Upper lobe of right lung (tissue), 1 donor: ENCODE results near the gene SEMA6A. TPM values are rescaled to one million over a fixed set of nuclear protein-coding genes. Genes with fewer than 3 reads are reported as not detected.
"Not testable (repeated sequence)": the region's sequence is repeated elsewhere in the genome, so short reads cannot be mapped to it uniquely, and the experiment has no call there.

Experiments used
- ATAC-seq: fragments of 200-7000 bp; cut with Tn5 transposase; one replicate; pipeline ENCODE4 v1.9.1; 2020; ENCODE audit warnings: mild to moderate bottlenecking, moderate library complexity
- DNase-seq: peaks from one replicate; pipeline ENCODE4 v3.0.0-alpha.2; 2020
- H3K27ac ChIP-seq: fragments of 200-600 bp; one replicate; pipeline ENCODE4 v1.8.0; 2022
- H3K27me3 ChIP-seq: fragments of 200-600 bp; one replicate; pipeline ENCODE4 v1.8.0; 2022; ENCODE audit warnings: mild to moderate bottlenecking
- H3K36me3 ChIP-seq: fragments of 200-600 bp; one replicate; pipeline ENCODE4 v1.8.0; 2022
- H3K4me1 ChIP-seq: fragments of 200-600 bp; one replicate; pipeline ENCODE4 v1.8.0; 2022
- H3K4me3 ChIP-seq: fragments of 200-600 bp; one replicate; pipeline ENCODE4 v1.8.0; 2022; ENCODE audit warnings: mild to moderate bottlenecking
- H3K9me3 ChIP-seq: fragments of 200-600 bp; one replicate; pipeline ENCODE4 v1.8.0; 2022
- intact Hi-C: fragments of 100-400 bp; cut with DNase I; formaldehyde crosslinking; loops from one replicate; pipeline ENCODE4 v1.11.0; 2022
- total RNA-seq: library from RNA; stranded (reverse); fragmentation: NEBNext Ultra II Directional; extraction: Animal tissue kit (Norgen Biotek cat#: 25700); gene quantifications from one replicate; pipeline ENCODE4 v1.2.1, GENCODE V29; 2021
- TF ChIP-seq, protein P1 (sequence below): fragments of 200-600 bp; IDR thresholded peaks from one replicate; pipeline ENCODE4 v1.8.0; 2022; ENCODE audit warnings: antibody characterized with exemption
- donor health status: DM: no; HTN: yes; CAD: no; lungs with severe emphysema.

Gene SEMA6A
- total RNA-seq, 1 donor from 2014 or later, result 33.3 TPM

DNA sequence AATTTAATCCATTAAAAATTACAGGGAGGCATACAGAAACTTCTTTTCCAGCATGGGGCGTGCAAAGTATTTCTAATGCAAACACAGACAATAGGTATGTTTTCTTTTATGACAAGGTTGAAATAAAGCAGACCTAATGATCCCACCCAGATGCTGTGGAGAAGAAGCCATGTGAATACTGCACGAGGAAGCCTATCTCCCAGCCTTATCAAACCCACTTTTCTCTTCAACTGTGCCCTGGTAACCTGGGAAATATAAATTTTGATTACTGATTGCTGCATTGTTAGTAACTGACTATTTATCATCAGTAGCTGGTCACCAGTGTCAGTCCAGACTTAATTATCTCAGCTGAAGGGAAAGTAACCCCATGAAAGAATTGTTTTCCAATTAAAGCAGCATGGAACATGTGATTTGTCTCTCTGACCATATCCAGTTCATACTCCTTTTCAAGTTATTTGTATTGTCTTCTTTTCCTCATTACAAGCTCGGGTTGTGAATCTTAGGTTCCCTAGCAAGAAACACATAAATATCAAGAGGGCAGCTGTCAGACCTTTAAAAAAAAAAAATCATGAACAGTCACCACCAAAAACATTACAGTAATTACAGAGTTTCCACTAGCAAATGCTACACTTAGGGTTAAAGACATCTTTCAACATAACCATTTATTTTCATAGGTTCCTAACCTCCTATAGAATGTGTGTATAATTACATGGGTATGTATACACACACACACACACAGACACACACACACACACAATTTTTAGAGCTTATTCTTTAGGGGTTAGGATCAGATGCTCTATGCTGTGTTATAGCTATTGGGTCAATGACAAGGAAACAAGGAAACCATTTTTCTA is 50.3 kb downstream of the SEMA6A start:
- H3K27me3 ChIP-seq, result no peaks in the 10 kb centered on the region
- H3K4me3 ChIP-seq, result no peak overlapping the region
- H3K27ac ChIP-seq, result no peak overlapping the region
- DNase-seq, result no peak
- TF ChIP-seq, protein P1, sequence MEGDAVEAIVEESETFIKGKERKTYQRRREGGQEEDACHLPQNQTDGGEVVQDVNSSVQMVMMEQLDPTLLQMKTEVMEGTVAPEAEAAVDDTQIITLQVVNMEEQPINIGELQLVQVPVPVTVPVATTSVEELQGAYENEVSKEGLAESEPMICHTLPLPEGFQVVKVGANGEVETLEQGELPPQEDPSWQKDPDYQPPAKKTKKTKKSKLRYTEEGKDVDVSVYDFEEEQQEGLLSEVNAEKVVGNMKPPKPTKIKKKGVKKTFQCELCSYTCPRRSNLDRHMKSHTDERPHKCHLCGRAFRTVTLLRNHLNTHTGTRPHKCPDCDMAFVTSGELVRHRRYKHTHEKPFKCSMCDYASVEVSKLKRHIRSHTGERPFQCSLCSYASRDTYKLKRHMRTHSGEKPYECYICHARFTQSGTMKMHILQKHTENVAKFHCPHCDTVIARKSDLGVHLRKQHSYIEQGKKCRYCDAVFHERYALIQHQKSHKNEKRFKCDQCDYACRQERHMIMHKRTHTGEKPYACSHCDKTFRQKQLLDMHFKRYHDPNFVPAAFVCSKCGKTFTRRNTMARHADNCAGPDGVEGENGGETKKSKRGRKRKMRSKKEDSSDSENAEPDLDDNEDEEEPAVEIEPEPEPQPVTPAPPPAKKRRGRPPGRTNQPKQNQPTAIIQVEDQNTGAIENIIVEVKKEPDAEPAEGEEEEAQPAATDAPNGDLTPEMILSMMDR, result no peak
- H3K36me3 ChIP-seq, result no peaks in the 10 kb centered on the region
- intact Hi-C loops, result no loop called here
- H3K9me3 ChIP-seq, result no peaks in the 10 kb centered on the region
- peaks cover 6% of the 10 kb centered on the region for H3K4me1 ChIP-seq
- ATAC-seq, result no peak

DNA sequence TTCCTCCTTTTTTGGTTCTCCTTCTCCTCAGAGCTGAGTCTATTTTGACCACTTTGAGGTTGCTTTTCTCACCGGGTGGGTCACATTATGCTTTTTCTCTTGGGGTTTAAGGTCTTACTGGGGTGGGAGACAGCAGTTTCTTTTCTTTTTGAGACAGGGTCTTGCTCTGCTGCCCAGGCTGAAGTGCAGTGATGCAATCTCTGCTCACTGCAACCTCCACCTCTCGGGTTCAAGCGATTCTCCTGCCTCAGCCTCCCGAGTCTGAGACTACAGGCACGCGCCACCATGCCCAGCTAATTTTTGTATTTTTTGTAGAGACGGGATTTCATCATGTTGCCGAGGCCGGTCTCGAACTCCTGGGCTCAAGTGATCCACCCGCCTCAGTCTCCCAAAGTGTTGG is 51.4 kb downstream of the SEMA6A start:
- H3K27me3 ChIP-seq, intact Hi-C loops, H3K4me3 ChIP-seq, H3K36me3 ChIP-seq, H3K9me3 ChIP-seq, H3K27ac ChIP-seq, ATAC-seq, DNase-seq, H3K4me1 ChIP-seq: not testable (repeated sequence)

DNA sequence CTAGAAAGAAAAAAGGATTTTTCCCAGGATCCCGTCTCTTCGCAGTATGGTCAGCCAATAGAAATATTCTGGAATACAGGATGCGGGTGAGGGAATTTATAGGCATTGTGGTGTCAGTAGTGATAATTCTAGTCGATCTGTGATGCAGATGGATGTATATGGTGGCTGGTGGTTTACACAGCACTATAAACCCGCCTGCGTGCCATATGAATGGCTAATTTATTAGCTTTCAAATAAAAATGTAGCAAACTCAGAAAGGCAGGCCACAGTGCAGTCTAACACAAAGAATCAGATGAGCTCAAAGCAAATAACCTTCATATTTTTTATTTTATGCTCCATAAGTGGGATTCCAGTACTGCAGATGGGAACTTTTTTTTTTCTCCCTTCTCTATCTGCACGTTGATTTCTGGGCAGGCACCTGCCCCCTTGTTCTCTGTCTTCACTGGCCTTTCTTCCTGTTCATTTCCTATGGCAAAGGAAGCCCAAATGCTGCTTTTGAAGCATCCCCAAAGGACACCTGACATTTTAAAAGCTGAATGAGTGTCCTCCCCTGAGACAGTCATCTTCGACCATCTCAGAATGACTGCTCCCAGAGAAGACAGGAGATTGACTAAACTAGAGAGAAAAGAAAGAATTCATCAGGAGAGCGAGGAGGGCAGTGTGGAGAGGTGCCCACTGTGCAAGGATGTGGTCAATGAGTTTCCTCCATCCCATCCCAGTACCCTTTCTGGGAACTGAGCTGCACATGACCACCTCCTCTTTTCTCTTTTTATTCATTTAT is 52.1 kb downstream of the SEMA6A start:
- no peaks in the 10 kb centered on the region for H3K36me3 ChIP-seq
- ATAC-seq, result no peak
- H3K27ac ChIP-seq, result no peak overlapping the region
- intact Hi-C loops, result no loop called here
- no peak overlapping the region for H3K4me3 ChIP-seq
- H3K9me3 ChIP-seq, result no peaks in the 10 kb centered on the region
- TF ChIP-seq, protein P1, result no peak
- DNase-seq, result no peak
- no peaks in the 10 kb centered on the region for H3K4me1 ChIP-seq
- no peaks in the 10 kb centered on the region for H3K27me3 ChIP-seq

DNA sequence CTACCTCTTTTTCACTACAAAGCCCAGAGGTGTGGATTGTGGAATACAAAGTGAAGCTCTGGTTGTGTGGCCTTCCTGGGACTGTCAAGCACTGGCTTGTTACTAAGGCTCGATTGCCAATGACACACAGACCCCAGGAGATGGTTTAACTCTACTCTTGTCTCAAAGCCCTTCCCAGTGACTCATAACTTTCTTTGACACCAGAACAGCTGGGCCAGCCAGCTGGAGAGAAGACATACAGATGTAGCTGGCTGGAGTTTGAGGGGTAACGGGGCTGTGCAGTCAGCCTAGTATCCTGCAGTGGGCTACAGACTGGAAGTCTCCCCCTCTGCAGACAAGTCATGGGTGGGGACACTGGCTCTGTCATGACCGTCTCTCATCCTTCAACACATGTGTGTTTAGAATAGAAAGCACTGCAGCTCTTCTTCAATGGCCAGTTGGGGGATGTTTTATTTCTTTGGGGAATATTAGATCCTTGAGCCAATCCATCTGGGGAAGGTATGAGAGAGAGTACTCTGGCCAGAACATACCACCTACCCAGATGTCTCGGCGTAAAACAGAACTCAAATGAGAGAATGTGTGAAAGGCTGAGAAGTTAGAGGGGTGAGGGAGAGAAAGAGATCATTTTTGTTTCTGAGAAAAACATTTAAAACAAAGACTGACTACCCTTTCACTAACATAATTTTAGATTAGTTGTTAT is 53.3 kb downstream of the SEMA6A start:
- no peaks in the 10 kb centered on the region for H3K27me3 ChIP-seq
- no peak overlapping the region for H3K4me3 ChIP-seq
- intact Hi-C loops, result no loop called here
- H3K4me1 ChIP-seq, result peaks cover 1% of the 10 kb centered on the region
- no peak overlapping the region for H3K27ac ChIP-seq
- ATAC-seq (no peak), DNase-seq (no peak)
- H3K36me3 ChIP-seq, result no peaks in the 10 kb centered on the region
- TF ChIP-seq, protein P1, result no peak
- H3K9me3 ChIP-seq, result no peaks in the 10 kb centered on the region

DNA sequence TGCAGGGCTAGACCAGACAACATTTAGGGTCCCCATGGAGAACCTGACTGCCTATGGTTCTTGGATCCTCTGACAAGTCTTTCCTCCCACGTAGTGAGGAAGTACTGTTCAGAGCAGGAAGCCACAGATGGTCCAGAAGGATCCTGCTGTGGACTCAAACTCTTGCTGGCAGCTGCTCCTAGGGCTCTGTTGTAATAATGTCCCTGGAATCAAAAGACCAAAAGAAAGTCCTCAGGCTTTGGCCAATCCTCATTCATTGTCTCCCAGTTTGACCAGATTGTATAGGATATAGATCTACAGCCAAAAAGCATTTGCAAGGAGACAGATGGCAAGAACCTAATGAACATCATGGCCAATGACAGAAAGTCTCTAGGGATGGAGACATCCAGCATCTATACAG is 53.9 kb downstream of the SEMA6A start:
- TF ChIP-seq, protein P1, result no peak
- Histone ChIP-seq H3K27me3 (no peaks in the 10 kb centered on the region), H3K4me3 (no peak overlapping the region), H3K9me3 (no peaks in the 10 kb centered on the region), H3K36me3 (no peaks in the 10 kb centered on the region), H3K27ac (no peak overlapping the region), H3K4me1 (peaks cover 7% of the 10 kb centered on the region)
- DNase-seq (no peak), ATAC-seq (no peak)
- intact Hi-C loops, result no loop called here
